ENCODE results near the gene MROH8. TPM values are rescaled to one million over a fixed set of nuclear protein-coding genes. Genes with fewer than 3 reads are reported as not detected.
"Not testable (repeated sequence)": the region's sequence is repeated elsewhere in the genome, so short reads cannot be mapped to it uniquely, and the experiment has no call there.

The MROH8 gene
- total RNA-seq, 1 donor from 2014 or later = 1.5 TPM

DNA sequence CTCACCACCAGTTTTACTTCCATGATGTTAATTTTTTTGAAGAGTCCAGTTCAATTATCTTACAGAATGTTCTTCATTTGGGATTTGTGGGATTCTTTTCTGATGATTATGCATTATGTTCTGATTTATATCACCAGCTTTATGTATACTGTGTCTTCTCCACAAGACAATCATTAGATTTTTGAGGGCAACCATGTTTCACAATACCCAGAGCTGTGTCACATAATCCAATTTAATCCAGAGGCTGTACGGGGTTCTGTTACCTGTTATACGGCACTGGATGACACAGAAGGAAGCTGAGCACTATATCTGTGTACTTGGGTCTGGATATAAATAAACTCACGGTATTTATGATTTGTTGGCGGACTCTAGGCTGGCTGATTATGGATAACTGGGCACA lies 41.8 kb downstream of the MROH8 start:
- DNase-seq (ENCODE audit: extremely low spot score in 2 of 2) = no peak
- no peaks in the 10 kb centered on the region for H3K36me3 ChIP-seq
- H3K9me3 ChIP-seq = no peaks in the 10 kb centered on the region
- TF ChIP-seq POLR2A (IDR thresholded peaks at IDR 0.05) = no peak
- TF ChIP-seq, protein P1, sequence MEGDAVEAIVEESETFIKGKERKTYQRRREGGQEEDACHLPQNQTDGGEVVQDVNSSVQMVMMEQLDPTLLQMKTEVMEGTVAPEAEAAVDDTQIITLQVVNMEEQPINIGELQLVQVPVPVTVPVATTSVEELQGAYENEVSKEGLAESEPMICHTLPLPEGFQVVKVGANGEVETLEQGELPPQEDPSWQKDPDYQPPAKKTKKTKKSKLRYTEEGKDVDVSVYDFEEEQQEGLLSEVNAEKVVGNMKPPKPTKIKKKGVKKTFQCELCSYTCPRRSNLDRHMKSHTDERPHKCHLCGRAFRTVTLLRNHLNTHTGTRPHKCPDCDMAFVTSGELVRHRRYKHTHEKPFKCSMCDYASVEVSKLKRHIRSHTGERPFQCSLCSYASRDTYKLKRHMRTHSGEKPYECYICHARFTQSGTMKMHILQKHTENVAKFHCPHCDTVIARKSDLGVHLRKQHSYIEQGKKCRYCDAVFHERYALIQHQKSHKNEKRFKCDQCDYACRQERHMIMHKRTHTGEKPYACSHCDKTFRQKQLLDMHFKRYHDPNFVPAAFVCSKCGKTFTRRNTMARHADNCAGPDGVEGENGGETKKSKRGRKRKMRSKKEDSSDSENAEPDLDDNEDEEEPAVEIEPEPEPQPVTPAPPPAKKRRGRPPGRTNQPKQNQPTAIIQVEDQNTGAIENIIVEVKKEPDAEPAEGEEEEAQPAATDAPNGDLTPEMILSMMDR (IDR thresholded peaks at IDR 0.05) = no peak
- no peak for TF ChIP-seq POLR2AphosphoS5 (IDR thresholded peaks at IDR 0.05; ENCODE audit: insufficient read depth in 1 of 2, low read depth in 1 of 2)
- no peaks in the 10 kb centered on the region for H3K27me3 ChIP-seq
- no peak overlapping the region for H3K27ac ChIP-seq
- intact Hi-C loops (cut with DNase I) = no loop called here
- H3K4me1 ChIP-seq = no peaks in the 10 kb centered on the region
- no peak overlapping the region for H3K4me3 ChIP-seq

DNA sequence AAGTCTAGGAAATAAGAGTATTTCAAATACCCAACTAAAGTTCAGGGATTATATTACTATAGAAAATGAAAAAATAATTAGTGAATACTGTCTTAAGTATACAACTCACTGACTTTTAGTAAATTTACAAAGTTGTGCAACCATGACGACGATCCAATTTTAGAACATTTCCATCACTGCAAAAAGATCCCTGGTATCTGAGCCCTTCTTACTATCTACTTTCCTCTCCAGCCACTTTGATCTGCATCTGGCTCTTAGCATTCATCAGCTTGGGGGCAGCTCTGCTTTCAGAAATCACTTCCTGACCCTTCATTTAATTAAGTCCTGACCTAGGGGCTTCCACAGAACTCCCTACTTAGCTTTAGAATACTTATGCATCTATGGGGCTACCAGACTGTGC lies 45.4 kb downstream of the MROH8 start:
- Histone ChIP-seq H3K4me3 (no peak overlapping the region), H3K9me3 (no peaks in the 10 kb centered on the region), H3K4me1 (no peaks in the 10 kb centered on the region), H3K27ac (no peak overlapping the region), H3K36me3 (no peaks in the 10 kb centered on the region), H3K27me3 (no peaks in the 10 kb centered on the region)
- intact Hi-C loops (cut with DNase I) = no loop called here
- TF ChIP-seq, protein P1 (IDR thresholded peaks at IDR 0.05) = no peak
- TF ChIP-seq POLR2A (IDR thresholded peaks at IDR 0.05) (no peak), POLR2AphosphoS5 (IDR thresholded peaks at IDR 0.05; ENCODE audit: insufficient read depth in 1 of 2, low read depth in 1 of 2) (no peak)
- DNase-seq (ENCODE audit: extremely low spot score in 2 of 2) = no peak

DNA sequence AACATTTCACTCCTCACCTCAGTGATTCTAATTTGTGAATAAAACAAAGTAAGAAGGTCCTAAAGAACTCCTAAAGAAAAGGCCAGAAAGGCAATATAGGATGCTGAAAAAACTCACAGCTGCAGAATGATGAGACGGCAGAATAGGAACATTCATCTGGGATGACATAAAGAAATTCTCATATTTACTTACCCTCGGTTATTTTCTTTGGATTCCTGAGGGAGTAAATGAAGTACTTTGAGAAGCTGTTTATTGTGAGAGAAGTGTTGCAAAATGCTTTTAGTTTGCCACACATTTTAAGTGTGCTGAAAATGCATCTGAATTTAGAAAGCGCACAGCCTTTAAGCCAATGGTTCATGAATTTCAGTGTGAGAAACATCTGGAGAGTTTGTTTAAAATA lies 47.9 kb downstream of the MROH8 start:
- H3K4me3 ChIP-seq = no peak overlapping the region
- no peaks in the 10 kb centered on the region for H3K27me3 ChIP-seq
- no peak overlapping the region for H3K27ac ChIP-seq
- no peaks in the 10 kb centered on the region for H3K4me1 ChIP-seq
- no peak for TF ChIP-seq POLR2A (IDR thresholded peaks at IDR 0.05)
- TF ChIP-seq, protein P1 (IDR thresholded peaks at IDR 0.05) = no peak
- TF ChIP-seq POLR2AphosphoS5 (IDR thresholded peaks at IDR 0.05; ENCODE audit: insufficient read depth in 1 of 2, low read depth in 1 of 2) = no peak
- DNase-seq (ENCODE audit: extremely low spot score in 2 of 2) = no peak
- intact Hi-C loops (cut with DNase I) = no loop called here
- H3K36me3 ChIP-seq = no peaks in the 10 kb centered on the region
- H3K9me3 ChIP-seq = no peaks in the 10 kb centered on the region

DNA sequence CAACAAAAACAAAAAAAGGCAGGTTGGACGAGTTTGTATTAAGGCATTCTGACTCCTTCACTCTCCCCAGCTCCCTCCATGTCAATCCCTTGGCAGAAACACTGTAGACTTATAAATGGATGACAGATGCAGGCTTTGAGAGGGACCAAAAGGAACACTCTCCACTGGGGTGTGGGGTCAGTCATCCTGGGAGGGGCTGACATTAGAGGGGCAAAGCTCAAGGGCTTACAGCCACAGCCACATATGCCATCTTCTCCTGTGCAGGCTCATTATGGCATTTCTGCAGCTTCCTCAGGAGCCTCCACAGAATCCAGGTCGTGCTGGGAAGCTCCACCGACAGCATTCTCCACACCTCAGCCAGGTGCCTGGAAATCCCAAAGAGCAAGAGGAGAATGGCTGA lies 50.5 kb downstream of the MROH8 start:
- Histone ChIP-seq H3K9me3 (no peaks in the 10 kb centered on the region), H3K4me3 (no peak overlapping the region), H3K27ac (no peak overlapping the region), H3K36me3 (no peaks in the 10 kb centered on the region), H3K27me3 (no peaks in the 10 kb centered on the region), H3K4me1 (no peaks in the 10 kb centered on the region)
- intact Hi-C loops (cut with DNase I) = no loop called here
- DNase-seq (ENCODE audit: extremely low spot score in 2 of 2) = no peak
- TF ChIP-seq POLR2AphosphoS5 (IDR thresholded peaks at IDR 0.05; ENCODE audit: insufficient read depth in 1 of 2, low read depth in 1 of 2) = no peak
- no peak for TF ChIP-seq POLR2A (IDR thresholded peaks at IDR 0.05)
- TF ChIP-seq, protein P1 (IDR thresholded peaks at IDR 0.05) = no peak

DNA sequence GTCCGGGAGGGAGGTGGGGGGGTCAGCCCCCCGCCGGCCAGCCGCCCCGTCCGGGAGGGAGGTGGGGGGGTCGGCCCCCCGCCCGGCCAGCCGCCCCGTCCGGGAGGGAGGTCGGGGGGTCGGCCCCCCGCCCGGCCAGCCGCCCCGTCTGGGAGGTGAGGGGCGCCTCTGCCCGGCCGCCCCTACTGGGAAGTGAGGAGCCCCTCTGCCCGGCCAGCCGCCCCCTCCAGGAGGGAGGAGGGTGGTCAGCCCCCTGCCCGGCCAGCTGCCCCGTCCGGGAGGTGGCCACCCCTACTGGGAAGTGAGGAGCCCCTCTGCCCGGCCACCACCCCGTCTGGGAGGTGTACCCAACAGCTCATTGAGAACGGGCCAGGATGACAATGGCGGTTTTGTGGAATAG lies 53.1 kb downstream of the MROH8 start:
- H3K9me3 ChIP-seq; intact Hi-C loops (cut with DNase I); H3K4me1 ChIP-seq; H3K4me3 ChIP-seq; H3K27ac ChIP-seq; H3K36me3 ChIP-seq; DNase-seq (ENCODE audit: extremely low spot score in 2 of 2); H3K27me3 ChIP-seq: not testable (repeated sequence)

DNA sequence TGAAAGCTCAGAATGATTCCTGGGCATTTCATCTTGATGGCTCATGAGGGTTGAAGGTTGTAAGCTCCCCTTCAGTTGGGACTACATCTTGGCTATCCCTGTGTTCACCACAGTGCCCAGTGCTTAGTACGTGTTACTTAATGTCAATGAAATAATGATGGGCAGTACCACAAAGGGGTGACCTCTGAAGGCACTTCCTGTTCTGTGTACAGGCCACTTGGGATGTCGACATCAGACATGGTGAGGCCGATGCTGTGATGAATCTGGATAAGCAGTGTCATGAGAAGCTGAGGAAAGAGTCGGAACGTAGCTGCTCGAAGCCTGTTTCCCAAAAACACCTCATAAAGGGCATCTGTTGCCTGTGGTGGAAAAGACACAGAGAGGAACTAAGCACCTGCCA lies 55.9 kb downstream of the MROH8 start:
- Histone ChIP-seq H3K36me3 (no peaks in the 10 kb centered on the region), H3K4me1 (no peaks in the 10 kb centered on the region), H3K27me3 (no peaks in the 10 kb centered on the region), H3K9me3 (no peaks in the 10 kb centered on the region), H3K4me3 (no peak overlapping the region), H3K27ac (no peak overlapping the region)
- no peak for TF ChIP-seq POLR2A (IDR thresholded peaks at IDR 0.05)
- TF ChIP-seq POLR2AphosphoS5 (IDR thresholded peaks at IDR 0.05; ENCODE audit: insufficient read depth in 1 of 2, low read depth in 1 of 2) = no peak
- TF ChIP-seq, protein P1 (IDR thresholded peaks at IDR 0.05) = no peak
- intact Hi-C loops (cut with DNase I) = no loop called here
- DNase-seq (ENCODE audit: extremely low spot score in 2 of 2) = no peak

Data from vagina (tissue), 2 donors.